OCI-LY7 (cell line): ENCODE results near the gene EIF4B. TPM values are rescaled to one million over a fixed set of nuclear protein-coding genes. Genes with fewer than 3 reads are reported as not detected.

Source experiments
- BruUV-seq: library from RNA; stranded (reverse); fragments of 400-500 nt; replicated peaks from 2 replicates; lab custom pipeline; 2021; lab: Mats Ljungman, UMichigan
- CTCF ChIA-PET: fragments of 300-600 bp; sonication (Branson Sonifier 250); formaldehyde crosslinking; loops from one replicate; lab custom pipeline; 2022; ENCODE audit warnings: antibody characterized with exemption; ENCODE audit not compliant: unreplicated experiment; lab: Charles Lee
- POLR2A ChIA-PET: fragments of 300-600 bp; sonication (Branson Sonifier 250); formaldehyde crosslinking; loops from one replicate; lab custom pipeline; 2022; ENCODE audit warnings: antibody characterized with exemption; lab: Charles Lee
- DNase-seq: peaks from one replicate; pipeline ENCODE4 v3.0.0-alpha.2; 2015; ENCODE audit warnings: low spot score
- H2AFZ ChIP-seq: fragments of 200-600 bp; sonication (generic), shearing (Covaris generic); 2 replicates; pipeline ENCODE4 v1.6.1; 2014; ENCODE audit warnings: mild to moderate bottlenecking, antibody characterized with exemption, low read length, moderate library complexity
- H3K27ac ChIP-seq: fragments of 200-600 bp; sonication (generic); 2 replicates; pipeline ENCODE4 v1.5.1; 2014; ENCODE audit warnings: mixed run types, low read depth, mild to moderate bottlenecking, moderate library complexity, low read length, inconsistent platforms; ENCODE audit not compliant: poor library complexity, severe bottlenecking
- H3K36me3 ChIP-seq: fragments of 200-600 bp; sonication (generic); 2 replicates; pipeline ENCODE4 v1.6.1; 2014; ENCODE audit warnings: mild to moderate bottlenecking, antibody characterized with exemption, low read length, moderate library complexity, mixed read lengths; ENCODE audit not compliant: insufficient read depth
- H3K4me1 ChIP-seq: fragments of 200-600 bp; sonication (generic); 2 replicates; pipeline ENCODE4 v1.5.1; 2014; ENCODE audit warnings: mild to moderate bottlenecking, low read length; ENCODE audit not compliant: insufficient read depth, poor library complexity, severe bottlenecking
- H3K4me2 ChIP-seq: fragments of 200-600 bp; sonication (generic); 2 replicates; pipeline ENCODE4 v1.6.1; 2014; ENCODE audit warnings: mild to moderate bottlenecking, low read length
- H3K4me3 ChIP-seq: fragments of 200-600 bp; sonication (generic); 2 replicates; pipeline ENCODE4 v1.5.1; 2014; ENCODE audit warnings: mild to moderate bottlenecking, low read depth, low read length; ENCODE audit not compliant: poor library complexity, severe bottlenecking
- H3K79me2 ChIP-seq: fragments of 200-600 bp; sonication (generic); 2 replicates; pipeline ENCODE4 v1.6.1; 2016; ENCODE audit warnings: low read depth, mild to moderate bottlenecking, low read length, moderate library complexity, mixed read lengths; ENCODE audit not compliant: insufficient read depth
- H3K9me2 ChIP-seq: fragments of 200-600 bp; sonication (generic); 2 replicates; pipeline ENCODE4 v1.6.1; 2016; ENCODE audit warnings: mild to moderate bottlenecking, low read length, mixed read lengths; ENCODE audit not compliant: insufficient read depth
- H3K9me3 ChIP-seq: fragments of 200-600 bp; sonication (generic); 2 replicates; pipeline ENCODE4 v1.6.1; 2014; ENCODE audit warnings: mild to moderate bottlenecking, mixed run types, low read length, mixed read lengths
- H4K20me1 ChIP-seq: fragments of 200-600 bp; sonication (generic); 2 replicates; pipeline ENCODE4 v1.6.1; 2014; ENCODE audit warnings: mild to moderate bottlenecking, antibody characterized with exemption, low read length, moderate library complexity, mixed read lengths; ENCODE audit not compliant: insufficient read depth
- EZH2phosphoT487 ChIP-seq: fragments of 200-600 bp; sonication (generic); IDR thresholded peaks from 2 replicates; pipeline ENCODE4 v1.6.1; 2018; ENCODE audit warnings: low read depth, borderline replicate concordance, mild to moderate bottlenecking, mixed run types, antibody characterized with exemption, low read length, moderate library complexity, mixed read lengths
- intact Hi-C: fragments of 100-400 bp; cut with micrococcal nuclease; formaldehyde crosslinking; loops from one replicate; pipeline ENCODE4 v1.10.0; 2022; ENCODE audit not compliant: unreplicated experiment
- total RNA-seq, 2 experiments: library from RNA; depleted of rRNA in 1 of 2; stranded (reverse); fragments of >200 nt in 1 of 2; shearing (Covaris generic) in 1 of 2; gene quantifications; 2 replicates each; pipeline ENCODE4 v1.2.3, GENCODE V29; 2014 to 2022
- TF ChIP-seq, protein P1 (sequence below): fragments of 200-600 bp; sonication (generic); conservative IDR thresholded peaks from 2 replicates; pipeline ENCODE4 v1.5.1; 2014; ENCODE audit warnings: mild to moderate bottlenecking, antibody characterized with exemption, low read length, moderate library complexity, mixed read lengths

Gene EIF4B
- total RNA-seq, 2 experiments from 2014 or later: 645 to 745 TPM

DNA sequence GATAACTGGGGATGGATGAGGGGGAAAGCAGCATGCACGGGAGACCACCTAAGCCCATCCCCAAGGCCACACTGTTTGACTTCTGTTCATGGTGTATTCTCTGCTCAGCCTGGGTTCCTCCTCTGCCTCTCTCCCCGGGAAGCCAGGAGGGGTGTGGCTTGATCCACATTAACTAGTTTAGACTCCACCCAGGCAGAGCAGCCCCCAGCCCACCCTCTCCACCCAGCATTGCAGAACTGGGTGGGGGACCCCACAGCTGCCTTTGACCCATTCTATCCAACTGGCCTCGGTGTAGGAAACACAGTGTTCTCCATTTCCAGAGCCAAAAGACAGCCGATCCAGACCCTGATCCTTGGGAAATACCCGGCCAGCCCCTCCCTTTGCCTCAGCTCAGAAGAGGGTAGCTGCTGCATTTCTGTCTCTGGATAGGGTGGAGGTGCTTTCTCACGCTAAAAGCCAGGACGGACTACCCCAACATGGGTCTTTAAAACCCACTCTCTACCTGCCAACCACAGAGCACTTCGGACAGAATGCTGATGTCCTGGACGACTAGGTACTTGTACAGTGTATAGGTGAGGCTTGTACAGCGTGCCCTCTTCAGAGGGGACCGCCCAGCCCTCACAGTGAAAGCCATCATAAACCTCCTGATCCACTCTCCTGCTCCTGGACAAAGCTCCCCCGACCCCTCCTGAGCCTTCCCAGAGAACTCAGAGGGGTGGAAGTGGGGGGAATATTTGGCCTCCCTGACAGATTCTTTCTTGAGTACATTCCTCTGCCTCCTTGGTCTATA is 63.6 kb downstream of the EIF4B start:
- Histone ChIP-seq H4K20me1 (no peaks in the 10 kb centered on the region), H3K27ac (no peak overlapping the region), H3K4me2 (no peak overlapping the region), H3K9me2 (no peaks in the 10 kb centered on the region), H3K9me3 (no peaks in the 10 kb centered on the region), H2AFZ (no peak overlapping the region), H3K4me1 (no peaks in the 10 kb centered on the region), H3K79me2 (no peaks in the 10 kb centered on the region), H3K36me3 (peaks cover 35% of the 10 kb centered on the region), H3K4me3 (no peak overlapping the region)
- intact Hi-C loops: no loop called here
- ChIA-PET POLR2A (interaction anchor here (1.0 kb wide), 1 partner anchor 9 kb away, joined by 4 read pairs; the partner anchor contains the start of gene SPRYD3), CTCF (no interaction called here)
- TF ChIP-seq, protein P1, sequence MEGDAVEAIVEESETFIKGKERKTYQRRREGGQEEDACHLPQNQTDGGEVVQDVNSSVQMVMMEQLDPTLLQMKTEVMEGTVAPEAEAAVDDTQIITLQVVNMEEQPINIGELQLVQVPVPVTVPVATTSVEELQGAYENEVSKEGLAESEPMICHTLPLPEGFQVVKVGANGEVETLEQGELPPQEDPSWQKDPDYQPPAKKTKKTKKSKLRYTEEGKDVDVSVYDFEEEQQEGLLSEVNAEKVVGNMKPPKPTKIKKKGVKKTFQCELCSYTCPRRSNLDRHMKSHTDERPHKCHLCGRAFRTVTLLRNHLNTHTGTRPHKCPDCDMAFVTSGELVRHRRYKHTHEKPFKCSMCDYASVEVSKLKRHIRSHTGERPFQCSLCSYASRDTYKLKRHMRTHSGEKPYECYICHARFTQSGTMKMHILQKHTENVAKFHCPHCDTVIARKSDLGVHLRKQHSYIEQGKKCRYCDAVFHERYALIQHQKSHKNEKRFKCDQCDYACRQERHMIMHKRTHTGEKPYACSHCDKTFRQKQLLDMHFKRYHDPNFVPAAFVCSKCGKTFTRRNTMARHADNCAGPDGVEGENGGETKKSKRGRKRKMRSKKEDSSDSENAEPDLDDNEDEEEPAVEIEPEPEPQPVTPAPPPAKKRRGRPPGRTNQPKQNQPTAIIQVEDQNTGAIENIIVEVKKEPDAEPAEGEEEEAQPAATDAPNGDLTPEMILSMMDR: no peak
- no peak for TF ChIP-seq EZH2phosphoT487
- no TSS peak for BruUV-seq
- DNase-seq: no peak

DNA sequence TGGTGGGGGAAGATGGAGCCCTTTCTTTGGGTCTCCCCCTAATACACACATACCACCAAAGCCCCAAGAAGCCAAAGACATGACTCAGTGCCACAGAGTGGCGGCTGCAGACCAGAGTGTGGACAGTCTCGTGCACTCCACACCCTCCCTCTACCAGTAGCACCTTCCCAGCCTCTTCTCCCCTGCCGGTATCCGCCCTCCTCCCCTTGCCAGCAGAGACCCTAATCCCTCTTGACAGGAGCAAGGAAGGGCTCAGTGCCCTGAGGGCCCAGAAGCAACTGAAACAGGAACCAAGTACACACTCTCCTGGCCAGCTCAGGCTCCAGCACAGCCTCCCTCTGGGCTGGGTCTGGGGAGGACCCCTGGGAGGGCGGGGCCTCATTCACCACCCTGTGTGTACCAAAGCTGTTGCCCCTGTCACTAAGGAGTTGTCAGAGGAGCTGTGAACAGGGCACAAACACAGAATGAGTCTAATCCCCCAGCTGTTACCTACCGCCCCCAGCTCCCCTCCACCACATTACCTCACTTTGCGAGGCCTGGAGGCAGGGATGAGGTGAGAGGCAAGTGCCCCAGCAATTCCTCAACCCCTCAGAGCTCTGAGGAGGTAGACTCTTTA is 64.7 kb downstream of the EIF4B start:
- CTCF ChIA-PET: interaction anchor here (0.6 kb wide), 1 partner anchor 10 kb away, joined by 13 read pairs; no protein-coding TSS in a partner anchor
- Histone ChIP-seq H2AFZ (no peak overlapping the region), H3K4me2 (no peak overlapping the region), H3K27ac (no peak overlapping the region), H3K36me3 (peaks cover 34% of the 10 kb centered on the region), H3K9me3 (no peaks in the 10 kb centered on the region), H3K9me2 (no peaks in the 10 kb centered on the region), H3K4me1 (no peaks in the 10 kb centered on the region), H4K20me1 (no peaks in the 10 kb centered on the region), H3K4me3 (no peak overlapping the region), H3K79me2 (no peaks in the 10 kb centered on the region)
- BruUV-seq: no TSS peak
- POLR2A ChIA-PET: interaction anchor here (0.6 to 1.4 kb wide), 4 partner anchors 8 to 32 kb away, joined by 3 to 7 read pairs (median 4); partner anchors contain the start of genes SOAT2 and SPRYD3
- no peak for DNase-seq
- TF ChIP-seq, protein P1: no peak
- no peak for TF ChIP-seq EZH2phosphoT487
- intact Hi-C loops: no loop called here
